B cell (primary cell): ENCODE results near the gene KLHL35.

Experiments
- CTCF ChIP-seq: fragments of 200-600 bp; IDR thresholded peaks from one replicate; pipeline ENCODE4 v1.8.0; 2022; ENCODE audit warnings: antibody characterized with exemption, mild to moderate bottlenecking
- EZH2 ChIP-seq: IDR thresholded peaks from 2 replicates; pipeline ENCODE4 v1.6.1; 2012; ENCODE audit warnings: borderline replicate concordance, low read depth, mild to moderate bottlenecking, moderate library complexity, low read length; ENCODE audit not compliant: insufficient read depth, poor library complexity, severe bottlenecking

- TF ChIP-seq EZH2 (no peak), CTCF (no peak)
Measured at GRCh38 chr11:75380245-75380644, 52.8 kb downstream of the KLHL35 start.
